ENCODE data around the gene TPX2.

DNA sequence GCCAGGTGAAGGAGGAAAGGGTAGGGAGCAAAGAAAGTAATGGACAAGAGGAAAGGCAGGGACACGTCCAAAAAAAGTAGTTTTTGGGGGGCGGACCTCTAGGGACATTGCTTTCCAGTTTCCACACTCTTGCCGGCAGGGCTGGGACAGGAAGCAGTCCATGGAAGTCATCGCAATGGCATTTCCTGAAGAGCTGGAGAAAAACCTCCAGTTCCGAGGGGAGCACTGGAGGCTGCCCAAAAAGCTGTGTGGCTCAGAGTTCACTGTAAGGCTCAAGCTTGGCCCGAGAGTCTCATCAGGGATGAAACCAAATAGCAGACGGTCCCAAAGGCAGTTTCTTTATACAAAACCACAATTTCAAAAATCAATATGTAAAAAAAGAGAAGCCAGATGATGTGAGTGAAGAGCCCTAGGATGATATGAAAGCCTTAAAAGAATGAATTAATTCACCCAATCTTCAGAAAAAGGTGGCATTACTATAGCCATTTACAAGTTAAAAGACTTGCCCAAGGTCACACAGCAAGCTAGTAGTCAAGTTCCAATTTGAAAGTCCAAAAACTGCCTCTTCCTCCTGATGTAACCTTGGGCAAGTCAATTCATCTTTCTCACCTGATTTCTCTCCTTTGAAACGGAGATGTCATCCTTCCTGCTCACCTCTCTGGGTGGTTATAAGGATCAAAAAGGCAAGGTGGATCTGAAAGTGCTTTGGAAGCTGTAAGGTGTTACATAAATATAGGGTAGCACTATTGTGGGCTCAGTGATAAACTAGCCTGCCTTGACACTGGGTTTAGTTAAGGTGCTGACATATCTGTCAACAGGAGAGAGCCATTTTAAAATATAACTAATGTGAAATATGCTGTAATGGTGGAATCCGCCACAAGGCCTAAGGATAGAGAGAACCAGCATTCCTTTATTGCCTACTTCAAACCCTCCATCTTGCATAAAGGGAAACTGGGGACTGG, 25.5 kb upstream of the TPX2 start:
- TF ChIP-seq EZH2 (IDR thresholded peaks at IDR 0.05; ENCODE audit: borderline replicate concordance, low read length) = no peak
- TF ChIP-seq, protein P1, sequence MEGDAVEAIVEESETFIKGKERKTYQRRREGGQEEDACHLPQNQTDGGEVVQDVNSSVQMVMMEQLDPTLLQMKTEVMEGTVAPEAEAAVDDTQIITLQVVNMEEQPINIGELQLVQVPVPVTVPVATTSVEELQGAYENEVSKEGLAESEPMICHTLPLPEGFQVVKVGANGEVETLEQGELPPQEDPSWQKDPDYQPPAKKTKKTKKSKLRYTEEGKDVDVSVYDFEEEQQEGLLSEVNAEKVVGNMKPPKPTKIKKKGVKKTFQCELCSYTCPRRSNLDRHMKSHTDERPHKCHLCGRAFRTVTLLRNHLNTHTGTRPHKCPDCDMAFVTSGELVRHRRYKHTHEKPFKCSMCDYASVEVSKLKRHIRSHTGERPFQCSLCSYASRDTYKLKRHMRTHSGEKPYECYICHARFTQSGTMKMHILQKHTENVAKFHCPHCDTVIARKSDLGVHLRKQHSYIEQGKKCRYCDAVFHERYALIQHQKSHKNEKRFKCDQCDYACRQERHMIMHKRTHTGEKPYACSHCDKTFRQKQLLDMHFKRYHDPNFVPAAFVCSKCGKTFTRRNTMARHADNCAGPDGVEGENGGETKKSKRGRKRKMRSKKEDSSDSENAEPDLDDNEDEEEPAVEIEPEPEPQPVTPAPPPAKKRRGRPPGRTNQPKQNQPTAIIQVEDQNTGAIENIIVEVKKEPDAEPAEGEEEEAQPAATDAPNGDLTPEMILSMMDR (IDR thresholded peaks at IDR 0.05; ENCODE audit: low read length) = no peak
